HG03135 (cell line): ENCODE data around the gene APC.

Experiments used
- ATAC-seq: cut with Tn5 transposase; IDR thresholded peaks from one replicate; pipeline ENCODE4 v1.9.1; 2021; ENCODE audit warnings: mild to moderate bottlenecking, moderate library complexity; ENCODE audit not compliant: unreplicated experiment

APC gene

DNA sequence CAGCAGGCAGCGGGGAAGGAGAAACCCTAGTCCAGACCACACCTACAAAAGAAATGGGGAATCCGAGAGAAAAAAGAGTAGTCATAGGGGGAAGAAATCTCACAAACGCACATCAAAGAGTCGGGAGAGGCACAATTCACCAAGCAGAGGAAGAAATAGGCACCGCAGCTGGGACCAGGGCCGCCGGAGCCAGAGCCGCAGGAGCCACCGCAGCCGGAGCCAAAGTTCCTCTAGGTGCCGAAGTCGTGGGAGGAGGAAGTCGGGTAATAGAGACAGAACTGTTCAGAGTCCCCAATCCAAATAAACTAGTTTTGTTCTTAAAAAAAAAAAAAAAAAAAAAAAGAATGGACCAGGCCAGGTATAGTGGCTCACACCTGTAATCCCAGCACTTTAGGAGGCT lies 155.1 kb downstream of the APC start:
- ATAC-seq = no peak

DNA sequence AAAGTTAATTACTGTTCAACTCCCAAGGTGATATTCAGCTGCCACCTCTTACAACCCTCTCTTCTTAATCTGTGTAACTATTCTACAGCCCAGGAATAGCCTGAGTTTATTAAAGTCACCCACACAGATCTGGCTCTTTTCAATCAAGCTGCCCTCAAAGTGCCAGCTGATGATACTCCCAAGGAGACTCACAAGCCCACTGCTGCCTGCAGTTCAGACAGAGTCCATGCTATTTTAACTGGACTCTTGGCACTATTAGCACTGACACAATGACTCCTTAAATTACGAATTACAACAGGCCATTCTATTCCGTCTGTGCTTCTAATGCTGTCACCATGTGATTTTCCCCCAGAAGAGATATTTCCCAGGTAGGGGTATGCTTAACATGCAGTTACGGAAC lies 158.0 kb downstream of the APC start:
- no peak for ATAC-seq
